Osteoblast (primary cell): ENCODE measurements around the gene CTNNA1. TPM values are rescaled to one million over a fixed set of nuclear protein-coding genes. Genes with fewer than 3 reads are reported as not detected.

Source experiments
- DNase-seq: peaks from one replicate; pipeline ENCODE4 v3.0.0; 2011; ENCODE audit warnings: low spot score, mixed read lengths; ENCODE audit not compliant: insufficient read length; ENCODE audit errors: missing footprints
- H2AFZ ChIP-seq: 2 replicates; pipeline ENCODE4 v1.6.0; 2011; ENCODE audit warnings: mild to moderate bottlenecking, low read length
- H3K27ac ChIP-seq: 2 replicates; pipeline ENCODE4 v1.5.1; 2011; ENCODE audit warnings: mild to moderate bottlenecking, low read depth, low read length, moderate library complexity
- H3K27me3 ChIP-seq: 2 replicates; pipeline ENCODE4 v1.6.0; 2012; ENCODE audit warnings: mild to moderate bottlenecking, control low read depth, inconsistent platforms, low read length, moderate library complexity; ENCODE audit not compliant: insufficient read depth
- H3K36me3 ChIP-seq: 2 replicates; pipeline ENCODE4 v1.5.1; 2011; ENCODE audit warnings: mild to moderate bottlenecking, low read length, control low read depth, moderate library complexity; ENCODE audit not compliant: insufficient read depth
- H3K4me1 ChIP-seq: 2 replicates; pipeline ENCODE4 v1.5.1; 2011; ENCODE audit warnings: mild to moderate bottlenecking, low read length, control low read depth, moderate library complexity; ENCODE audit not compliant: insufficient read depth
- H3K4me2 ChIP-seq: 2 replicates; pipeline ENCODE4 v1.6.0; 2011; ENCODE audit warnings: mild to moderate bottlenecking, low read length; ENCODE audit not compliant: insufficient read depth
- H3K4me3 ChIP-seq: fragments of 200-600 bp; sonication (generic); 3 replicates; pipeline ENCODE4 v1.5.1; 2012; ENCODE audit warnings: mild to moderate bottlenecking, low read length, inconsistent platforms; ENCODE audit not compliant: insufficient read depth
- H3K79me2 ChIP-seq: 2 replicates; pipeline ENCODE4 v1.6.0; 2012; ENCODE audit warnings: mild to moderate bottlenecking, low read length, control low read depth, inconsistent platforms; ENCODE audit not compliant: insufficient read depth
- H3K9me3 ChIP-seq: 2 replicates; pipeline ENCODE4 v1.5.1; 2011; ENCODE audit warnings: low read depth, low read length, control low read depth
- H4K20me1 ChIP-seq: 2 replicates; pipeline ENCODE4 v1.6.0; 2012; ENCODE audit warnings: mild to moderate bottlenecking, low read length, control low read depth; ENCODE audit not compliant: insufficient read depth
- CTCF ChIP-seq: IDR thresholded peaks from 2 replicates; pipeline ENCODE4 v1.5.1; 2011; ENCODE audit warnings: mild to moderate bottlenecking, low read depth, low read length, moderate library complexity; ENCODE audit errors: extremely low read depth
- total RNA-seq: library from RNA; depleted of rRNA; stranded (reverse); fragments of >200 nt; gene quantifications from 2 replicates; pipeline ENCODE4 v1.2.3, GENCODE V29; 2012

Gene CTNNA1
- total RNA-seq, 1 donor: 432 TPM

- Histone ChIP-seq H3K4me1 (peaks cover 28% of the 10 kb centered on the region), H3K4me2 (no peak overlapping the region), H3K36me3 (peaks cover 9% of the 10 kb centered on the region), H3K4me3 (no peak overlapping the region), H3K27ac (no peak overlapping the region), H2AFZ (no peak overlapping the region), H3K27me3 (no peaks in the 10 kb centered on the region), H3K79me2 (peaks cover 96% of the 10 kb centered on the region), H4K20me1 (peaks cover 44% of the 10 kb centered on the region), H3K9me3 (no peaks in the 10 kb centered on the region)
- DNase-seq: peak; percentile 83
- peak; percentile 63 for TF ChIP-seq CTCF
Observed at GRCh38 chr5:138789771-138790242, 36.6 kb downstream of the CTNNA1 start.

GRCh38 chr5:138790684-138791083 is 37.5 kb downstream of the CTNNA1 start:
- H3K27me3 ChIP-seq: no peaks in the 10 kb centered on the region
- H3K4me2 ChIP-seq: no peak overlapping the region
- no peak overlapping the region for H3K4me3 ChIP-seq
- no peaks in the 10 kb centered on the region for H3K9me3 ChIP-seq
- H3K27ac ChIP-seq: peak overlapping the region; percentile 7
- TF ChIP-seq CTCF: no peak
- peaks cover 43% of the 10 kb centered on the region for H4K20me1 ChIP-seq
- H3K36me3 ChIP-seq: peaks cover 9% of the 10 kb centered on the region
- no peak for DNase-seq
- peaks cover 99% of the 10 kb centered on the region for H3K79me2 ChIP-seq
- no peak overlapping the region for H2AFZ ChIP-seq
- H3K4me1 ChIP-seq: peaks cover 31% of the 10 kb centered on the region

- H3K36me3 ChIP-seq: no peaks in the 10 kb centered on the region
- H3K9me3 ChIP-seq: no peaks in the 10 kb centered on the region
- no peak overlapping the region for H3K4me3 ChIP-seq
- TF ChIP-seq CTCF: no peak
- H3K4me1 ChIP-seq: peaks cover 38% of the 10 kb centered on the region
- H3K27me3 ChIP-seq: no peaks in the 10 kb centered on the region
- H3K4me2 ChIP-seq: no peak overlapping the region
- no peak overlapping the region for H3K27ac ChIP-seq
- DNase-seq: no peak
- H4K20me1 ChIP-seq: peaks cover 39% of the 10 kb centered on the region
- peaks cover 92% of the 10 kb centered on the region for H3K79me2 ChIP-seq
- no peak overlapping the region for H2AFZ ChIP-seq
Observed at GRCh38 chr5:138792195-138792790, 39.1 kb downstream of the CTNNA1 start.

- peaks cover 31% of the 10 kb centered on the region for H4K20me1 ChIP-seq
- no peaks in the 10 kb centered on the region for H3K9me3 ChIP-seq
- no peak overlapping the region for H3K4me2 ChIP-seq
- peak; percentile 38 for DNase-seq
- no peak for TF ChIP-seq CTCF
- no peak overlapping the region for H2AFZ ChIP-seq
- H3K4me1 ChIP-seq: peaks cover 38% of the 10 kb centered on the region
- no peak overlapping the region for H3K27ac ChIP-seq
- H3K79me2 ChIP-seq: peaks cover 91% of the 10 kb centered on the region
- H3K4me3 ChIP-seq: no peak overlapping the region
- H3K27me3 ChIP-seq: no peaks in the 10 kb centered on the region
- no peaks in the 10 kb centered on the region for H3K36me3 ChIP-seq
Observed at GRCh38 chr5:138793575-138793974, 40.4 kb downstream of the CTNNA1 start.
